OCI-M1 (cell line): ENCODE data around the gene CD40LG.
A peak's percentile ranks its signal among the peaks of the same experiment; 100 is the strongest.

ENCODE experiments used
- DNase-seq: peaks from one replicate; lab custom pipeline; 2025; lab: John Stamatoyannopoulos, UW

CD40LG gene

DNA sequence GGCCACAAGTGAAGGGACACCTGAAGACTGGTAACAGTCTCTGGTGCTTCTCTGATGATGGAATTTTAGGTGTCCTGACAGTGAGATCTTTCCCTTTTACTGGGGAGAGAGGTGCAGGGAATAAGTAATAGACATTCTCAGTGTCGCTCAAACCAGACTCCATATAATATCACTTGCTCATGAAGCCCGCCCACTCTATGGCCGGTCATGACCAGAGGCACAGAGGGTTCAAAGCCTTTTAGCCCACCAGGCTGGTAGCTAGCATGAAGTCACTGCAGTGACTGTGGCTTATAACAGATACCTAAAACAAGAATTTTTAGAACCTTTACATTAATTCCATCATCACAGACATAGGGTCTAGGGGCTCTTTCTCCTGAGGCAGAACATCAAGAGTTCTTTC, 2.9 kb downstream of the CD40LG start:
- no peak for DNase-seq

DNA sequence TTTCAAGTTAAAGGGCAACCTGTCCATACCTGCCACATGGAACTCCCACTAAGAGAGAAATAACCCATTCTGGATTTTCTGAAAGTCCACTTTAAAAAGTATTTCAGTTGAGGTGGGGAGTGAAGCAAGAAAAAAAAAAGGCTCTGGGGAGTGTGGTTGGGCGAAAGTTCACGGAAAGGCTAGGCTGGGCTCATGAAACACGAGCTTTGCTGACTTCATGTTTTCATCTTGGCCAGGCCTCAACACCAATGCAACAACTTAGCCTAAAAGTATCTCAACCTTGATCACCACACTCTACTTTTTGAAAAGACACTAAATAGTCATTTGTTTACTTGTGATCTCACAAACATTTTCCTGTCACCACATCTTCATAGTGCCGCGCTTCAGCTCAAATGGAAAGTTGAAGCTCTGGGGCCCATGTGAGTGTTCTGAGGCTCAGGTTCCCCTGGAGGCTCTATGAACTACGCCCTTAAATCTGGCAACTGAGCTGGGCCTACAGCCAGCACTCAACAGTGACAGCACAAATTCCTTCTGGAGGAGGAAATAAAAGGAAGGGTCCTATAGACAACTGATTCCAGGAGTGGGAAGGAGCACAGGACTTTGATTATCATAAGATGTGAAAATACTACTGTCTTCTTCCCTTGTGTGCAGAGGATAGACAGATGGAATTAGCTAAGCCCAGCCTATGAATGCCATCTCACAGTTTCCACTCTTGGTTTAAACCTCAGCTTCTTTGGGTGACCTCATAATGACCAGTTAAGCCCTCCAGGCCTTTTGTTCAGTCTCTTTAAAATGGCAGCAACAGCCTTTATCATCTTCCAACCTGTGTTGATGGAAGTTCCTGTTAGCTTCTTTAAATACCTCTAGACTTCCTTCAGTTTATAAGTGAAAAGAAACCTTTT, 5.1 kb downstream of the CD40LG start:
- DNase-seq = no peak

DNA sequence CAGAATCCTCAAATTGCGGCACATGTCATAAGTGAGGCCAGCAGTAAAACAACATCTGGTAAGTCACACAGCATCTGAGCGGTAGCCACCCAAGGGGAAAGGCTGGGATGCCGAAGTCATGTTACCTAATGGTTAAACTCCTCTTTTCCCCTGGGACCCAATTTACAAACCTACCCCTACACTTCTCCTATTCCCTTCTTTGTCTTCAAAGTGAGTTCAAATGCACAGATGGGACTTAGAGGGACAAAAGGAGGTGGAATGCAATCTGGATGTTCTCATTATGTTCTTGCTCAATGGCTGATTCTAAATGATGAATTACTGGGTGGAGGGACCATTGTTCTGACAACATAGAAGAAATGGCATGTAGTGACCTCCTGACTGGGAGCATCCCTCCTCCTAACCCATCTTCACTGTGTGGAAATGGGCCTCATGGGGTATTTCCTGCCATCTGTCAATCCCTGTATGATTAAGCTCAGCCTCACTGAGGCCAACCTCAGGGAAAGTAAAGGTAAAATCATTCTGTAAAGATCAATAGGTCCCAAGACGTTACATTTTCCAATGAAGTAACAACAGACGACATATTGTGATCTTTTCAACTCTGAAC, 8.5 kb downstream of the CD40LG start:
- no peak for DNase-seq

DNA sequence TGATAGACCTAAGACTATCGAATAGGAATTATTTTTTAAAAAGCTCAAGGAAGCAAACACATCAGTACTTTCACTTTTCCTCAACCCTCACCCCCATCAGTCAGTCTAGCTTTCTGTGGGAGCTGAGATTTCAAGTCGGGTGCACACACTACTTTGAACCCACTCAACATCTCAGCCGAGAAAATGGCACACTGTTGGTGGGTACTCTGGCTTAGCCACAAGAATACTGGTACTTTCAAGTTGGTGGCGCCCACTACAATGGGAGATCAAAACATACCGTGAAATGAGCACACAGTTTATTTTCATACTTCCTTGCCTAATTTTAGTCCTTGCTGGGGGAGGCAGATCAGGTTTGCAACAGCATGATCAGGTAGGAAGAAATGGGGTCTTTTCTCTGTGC, 10.2 kb downstream of the CD40LG start:
- DNase-seq = no peak

DNA sequence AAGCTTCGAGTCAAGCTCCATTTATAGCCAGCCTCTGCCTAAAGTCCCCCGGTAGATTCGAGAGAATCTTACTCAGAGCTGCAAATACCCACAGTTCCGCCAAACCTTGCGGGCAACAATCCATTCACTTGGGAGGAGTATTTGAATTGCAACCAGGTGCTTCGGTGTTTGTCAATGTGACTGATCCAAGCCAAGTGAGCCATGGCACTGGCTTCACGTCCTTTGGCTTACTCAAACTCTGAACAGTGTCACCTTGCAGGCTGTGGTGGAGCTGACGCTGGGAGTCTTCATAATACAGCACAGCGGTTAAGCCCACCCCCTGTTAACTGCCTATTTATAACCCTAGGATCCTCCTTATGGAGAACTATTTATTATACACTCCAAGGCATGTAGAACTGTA, 11.2 kb downstream of the CD40LG start:
- no peak for DNase-seq

DNA sequence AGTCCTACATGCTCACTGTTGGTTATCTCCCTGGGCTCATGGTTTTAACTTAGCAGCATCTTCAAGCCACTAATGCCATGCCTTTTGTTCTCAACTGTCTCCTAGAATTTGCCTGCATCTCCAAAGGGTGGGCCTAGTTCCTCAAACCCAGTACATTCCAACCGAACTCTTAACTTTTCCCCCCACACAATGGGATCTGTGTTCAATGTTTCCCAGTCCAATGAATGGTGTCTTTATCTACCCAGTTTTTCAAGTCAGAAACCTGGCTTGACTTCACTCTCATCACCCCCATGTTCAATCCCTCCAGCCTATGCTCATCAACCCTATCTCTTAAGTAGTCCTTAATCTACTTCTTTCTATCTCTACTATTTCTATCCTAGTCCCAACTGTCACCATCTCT, 12.9 kb downstream of the CD40LG start:
- DNase-seq = no peak

DNA sequence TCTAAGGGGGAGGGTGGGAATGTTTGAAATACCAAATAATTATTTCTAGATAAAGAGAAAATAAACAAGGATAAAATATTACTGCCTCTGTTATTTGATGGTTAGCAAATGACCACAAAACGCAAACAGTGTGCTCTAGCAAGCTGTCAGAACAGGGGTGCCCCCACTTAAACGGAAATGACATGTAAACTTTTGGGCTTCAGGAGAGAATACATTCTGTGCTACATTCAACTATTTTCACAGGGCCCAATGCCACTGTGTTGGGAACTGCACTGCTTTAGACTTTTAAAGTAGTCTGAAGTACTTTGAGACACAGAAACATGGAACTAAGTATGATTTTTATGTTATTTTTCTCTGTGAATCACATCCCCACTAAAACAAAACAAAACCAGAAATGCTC, 14.1 kb downstream of the CD40LG start:
- no peak for DNase-seq

DNA sequence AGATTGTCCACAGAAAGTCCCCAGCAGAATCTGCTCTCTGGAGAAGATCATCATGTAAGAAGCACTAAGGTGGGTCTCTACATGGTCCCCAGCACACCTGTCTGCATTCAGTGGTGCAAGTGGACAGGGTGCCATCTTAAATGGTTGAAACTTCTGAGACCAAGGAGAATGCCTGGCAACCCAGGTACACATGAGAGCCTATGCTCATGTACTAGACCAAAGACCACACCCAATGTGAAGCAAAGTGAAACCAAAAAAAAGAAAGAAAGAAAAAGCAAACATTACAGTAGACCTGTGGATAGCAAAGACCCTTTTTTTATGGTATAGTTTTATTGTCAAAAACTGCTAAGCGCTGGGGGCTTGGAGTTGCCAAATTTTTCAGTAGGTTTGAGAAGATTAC, 15.0 kb downstream of the CD40LG start:
- DNase-seq = peak; percentile 6

DNA sequence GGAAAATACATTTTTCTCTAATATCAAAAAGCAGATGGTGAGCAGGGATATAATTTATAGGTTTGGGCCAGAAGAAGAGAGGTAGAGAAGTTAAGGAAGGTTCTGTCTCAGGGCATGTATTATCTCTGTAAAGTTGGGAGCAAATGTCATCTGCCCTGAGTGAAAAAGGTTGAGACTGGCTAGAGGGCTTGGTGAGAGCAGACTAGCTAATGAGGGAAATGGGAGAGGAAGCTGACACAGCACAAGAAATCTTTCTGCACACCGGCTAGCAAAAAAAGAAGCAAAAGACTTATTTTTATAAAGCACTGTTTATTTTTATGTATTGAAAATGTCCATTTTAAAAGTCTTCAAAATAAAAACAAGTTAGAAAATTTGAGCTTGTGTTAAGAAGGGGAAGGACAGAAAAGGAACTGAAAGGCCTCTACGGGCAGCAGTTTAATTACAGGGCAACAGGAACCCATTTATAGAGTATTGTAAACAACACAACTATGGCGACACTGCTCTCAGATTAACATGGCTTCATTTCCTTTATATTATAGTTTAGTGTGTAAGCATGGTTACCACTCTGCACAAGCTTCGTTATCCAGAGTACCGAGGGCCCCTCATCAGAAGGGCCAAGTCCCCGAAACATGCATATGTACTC, 17.4 kb downstream of the CD40LG start:
- DNase-seq = no peak

DNA sequence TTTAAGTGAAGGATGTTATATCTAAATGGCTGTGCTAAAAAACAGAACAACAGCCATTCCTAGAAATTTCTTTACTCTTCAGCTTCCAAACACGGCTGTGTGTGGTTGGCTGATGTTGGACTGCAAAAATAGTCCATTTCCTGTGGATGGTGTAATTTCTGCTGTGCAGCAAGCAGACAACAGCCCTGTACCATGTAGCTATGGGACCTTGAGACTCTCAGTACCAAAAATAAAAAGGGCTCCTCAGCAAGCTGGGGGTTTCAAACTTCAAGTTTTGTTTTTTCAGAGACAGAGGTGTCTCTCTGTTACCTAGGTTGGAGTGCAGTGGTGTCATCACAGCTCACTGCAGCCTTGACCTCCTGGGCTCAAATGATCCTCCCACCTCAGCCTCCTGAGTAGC, 18.1 kb downstream of the CD40LG start:
- DNase-seq = no peak

DNA sequence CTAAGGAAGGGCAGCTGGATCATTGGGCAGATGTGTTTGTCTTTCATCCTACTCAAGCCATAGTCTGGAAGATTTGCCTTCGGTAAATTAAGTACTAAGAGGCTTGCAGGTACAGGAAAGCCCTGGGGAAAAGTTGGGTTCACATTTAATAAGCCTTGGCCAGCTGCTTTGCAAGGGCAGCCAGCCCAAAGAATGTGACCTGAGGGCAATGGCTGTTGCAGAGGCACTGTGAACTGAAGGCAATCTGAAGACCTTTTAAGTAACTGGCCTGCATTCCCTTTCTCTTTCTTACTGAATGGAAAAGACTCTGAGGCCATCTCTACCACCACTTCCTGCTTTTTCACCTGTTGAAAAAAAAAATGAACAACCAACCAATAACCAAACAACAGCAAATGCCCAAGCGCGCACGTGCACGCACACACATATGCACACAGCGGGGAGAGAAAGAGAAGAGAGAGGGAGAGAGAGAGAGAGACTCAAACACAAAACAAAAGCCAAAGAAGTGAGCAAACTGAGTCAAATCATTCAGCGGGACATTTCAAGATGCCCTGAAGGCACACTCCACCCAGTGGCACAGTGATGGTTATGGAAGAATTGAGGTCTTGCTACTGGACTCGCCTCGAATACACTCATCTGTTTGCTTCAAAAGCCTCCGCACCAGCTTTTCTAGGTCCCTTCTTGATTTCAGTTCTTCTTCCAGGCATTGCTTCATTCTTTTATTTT, 19.6 kb downstream of the CD40LG start:
- DNase-seq = no peak

DNA sequence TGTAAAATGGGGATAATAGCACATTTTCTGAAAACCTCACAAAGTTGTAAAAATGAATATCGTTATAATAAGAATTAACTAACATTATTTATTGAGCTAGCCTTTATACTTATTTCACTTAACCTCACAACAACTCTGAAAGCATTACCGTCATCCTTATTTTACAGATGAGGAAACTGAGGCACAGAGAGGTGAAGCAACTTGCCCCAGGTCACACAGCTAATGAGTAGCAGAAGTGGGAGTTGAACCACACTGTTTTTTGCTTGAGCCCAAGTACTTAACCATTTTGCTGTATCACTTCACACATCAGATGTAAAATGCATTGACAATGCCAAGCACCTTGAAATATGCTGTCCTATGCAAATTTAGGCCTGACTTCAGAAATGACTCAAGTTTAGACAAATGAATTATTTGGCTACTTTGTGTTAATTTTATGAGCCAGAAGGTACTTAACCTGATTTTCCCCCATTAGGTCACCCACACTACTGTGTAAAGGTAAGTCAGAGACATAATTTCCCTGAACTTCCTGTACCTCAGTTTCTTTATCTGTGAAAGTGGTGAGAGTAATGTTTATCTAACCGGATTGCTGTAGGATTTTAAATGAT, 23.1 kb downstream of the CD40LG start:
- DNase-seq = no peak

DNA sequence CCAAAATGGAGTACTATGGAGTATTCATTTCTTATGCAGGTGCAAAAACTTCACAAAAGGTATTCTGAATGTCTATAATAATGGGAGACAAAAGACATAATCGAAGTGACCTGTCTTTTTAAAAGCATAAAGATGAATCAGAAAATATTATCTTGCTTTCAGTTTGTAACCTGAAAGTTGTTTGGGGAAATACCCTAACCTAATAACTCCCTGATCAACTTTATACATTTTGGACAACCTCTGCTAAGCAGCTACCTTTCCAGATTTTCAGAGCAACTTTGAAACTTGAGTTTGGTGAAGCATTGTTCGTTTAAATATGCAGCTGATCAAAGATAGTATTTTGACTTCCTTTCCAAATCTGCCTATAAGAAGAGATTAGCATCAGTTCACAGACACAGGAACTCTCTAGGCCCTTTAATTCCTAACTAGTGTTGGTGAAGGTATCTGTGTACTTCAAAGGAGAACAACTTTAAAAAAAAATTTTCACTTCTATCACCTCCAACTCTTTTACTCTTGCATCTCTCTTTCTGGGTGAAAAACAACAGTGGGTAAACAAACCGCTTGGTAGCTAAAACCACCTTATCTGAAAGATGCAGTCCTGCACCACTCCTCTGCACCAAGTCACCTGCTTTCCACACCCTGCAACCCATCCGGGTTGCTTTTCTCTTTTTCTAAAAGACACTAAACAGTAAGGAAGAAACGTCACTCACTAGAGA, 26.5 kb downstream of the CD40LG start:
- no peak for DNase-seq

DNA sequence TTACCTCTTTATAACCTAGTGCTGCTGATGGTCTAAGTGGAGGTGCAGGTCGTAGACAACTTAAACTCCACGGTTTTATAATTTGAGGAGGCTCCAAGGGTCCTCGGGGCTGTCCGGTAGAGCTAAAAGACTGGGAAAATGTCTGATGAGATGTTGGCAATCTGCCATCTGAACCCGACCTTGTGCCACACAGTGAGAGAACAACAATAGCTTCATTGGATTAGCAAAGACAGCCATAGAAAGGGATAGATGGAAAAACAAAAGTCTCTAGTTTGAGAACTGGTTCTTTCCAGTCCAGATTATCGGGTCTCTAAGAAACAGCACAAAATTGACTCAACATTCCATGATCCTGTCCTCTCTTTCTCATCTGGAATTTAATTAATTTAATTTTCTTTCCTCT, 31.6 kb downstream of the CD40LG start:
- DNase-seq = no peak

DNA sequence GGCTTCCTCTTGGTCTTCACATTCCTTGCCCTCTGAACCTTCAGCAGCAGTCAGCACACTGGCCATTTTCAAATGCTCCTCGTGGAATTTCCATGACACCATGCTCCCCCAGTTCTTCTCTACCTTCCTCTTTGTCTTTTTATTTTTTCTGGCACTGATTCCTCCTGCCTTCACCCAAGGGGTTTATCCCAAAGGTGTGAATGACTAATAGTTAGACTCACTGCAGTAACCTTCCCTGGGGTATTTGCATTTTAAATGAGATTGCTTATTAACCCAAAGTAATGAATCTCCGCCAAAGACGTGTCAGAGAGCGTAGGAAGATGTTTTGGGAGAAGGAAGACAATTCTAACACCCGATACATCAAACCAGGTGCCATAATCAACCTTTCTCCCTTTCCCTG, 36.2 kb downstream of the CD40LG start:
- no peak for DNase-seq

DNA sequence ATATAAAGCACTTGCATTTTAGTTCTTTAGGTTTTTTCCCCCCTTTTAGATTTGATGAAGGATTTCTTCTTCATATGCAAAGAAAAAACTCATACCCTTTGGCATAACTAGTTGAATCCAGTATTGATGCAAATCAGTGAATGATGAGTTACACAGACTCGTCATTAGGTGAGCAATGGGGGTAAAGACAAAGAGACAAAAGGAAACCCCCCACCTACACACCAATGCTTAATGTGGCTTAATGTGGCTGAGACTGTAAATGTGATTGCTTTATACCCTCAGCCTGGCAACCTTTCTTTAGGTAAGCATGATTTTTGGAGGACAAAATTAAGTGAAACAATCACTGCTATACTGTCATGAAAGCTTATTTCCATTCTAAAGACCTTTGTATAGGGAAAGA, 39.5 kb downstream of the CD40LG start:
- DNase-seq = no peak

DNA sequence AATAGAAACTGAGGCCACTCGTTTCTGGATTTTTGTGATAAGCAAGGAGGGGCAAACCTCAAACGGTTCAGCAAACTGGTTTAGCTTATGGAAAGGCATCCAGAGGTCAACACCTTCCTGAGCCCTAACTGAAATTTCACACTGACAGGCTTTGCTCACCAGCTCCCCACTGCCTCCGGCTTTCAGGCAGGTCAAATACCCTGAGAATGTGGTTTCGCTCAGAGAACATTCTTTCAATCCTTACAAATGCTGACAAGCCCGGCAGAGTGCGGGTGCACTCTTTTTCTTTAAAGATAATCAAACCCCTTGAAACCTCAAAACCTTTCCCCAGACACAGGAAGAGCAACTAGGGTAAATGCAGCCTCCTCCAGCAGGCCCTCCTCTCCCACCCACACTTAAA, 41.5 kb downstream of the CD40LG start:
- DNase-seq = peak; percentile 65

DNA sequence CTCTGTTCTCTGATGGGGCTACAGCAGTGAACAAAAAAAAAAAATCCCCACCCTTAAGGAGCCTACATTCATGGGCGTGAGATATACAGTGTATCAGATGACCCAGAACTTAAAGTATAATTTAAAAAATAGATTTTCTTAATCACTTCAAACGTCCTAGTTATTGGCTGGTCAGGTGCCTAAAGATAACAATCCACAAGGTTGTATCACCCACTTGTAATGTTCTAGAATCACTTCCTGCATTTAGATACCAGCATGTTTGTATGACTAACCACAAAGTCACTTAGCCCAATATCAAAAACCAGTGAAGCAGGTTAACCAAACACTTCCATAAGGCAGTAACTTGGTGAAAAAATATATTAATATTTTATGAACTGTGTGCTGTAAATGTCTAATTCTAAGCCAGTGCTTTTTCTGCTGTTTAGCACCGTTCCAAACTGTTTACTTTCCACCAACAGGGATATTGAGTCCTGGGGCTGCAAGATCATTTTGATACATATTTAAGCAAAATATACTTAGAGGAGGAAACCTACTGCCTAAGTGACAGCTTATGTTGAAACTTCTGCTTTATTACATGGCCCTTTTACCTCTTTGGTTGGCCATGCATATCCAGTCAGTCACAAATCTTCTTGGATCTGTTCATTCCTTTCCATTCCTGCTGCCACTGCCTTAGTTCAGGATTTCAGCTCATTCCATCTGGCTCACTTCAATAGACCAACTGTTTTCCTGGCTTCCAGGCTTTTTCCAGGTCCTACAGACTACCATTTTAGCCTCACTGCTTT, 43.3 kb downstream of the CD40LG start:
- peak; percentile 38 for DNase-seq

DNA sequence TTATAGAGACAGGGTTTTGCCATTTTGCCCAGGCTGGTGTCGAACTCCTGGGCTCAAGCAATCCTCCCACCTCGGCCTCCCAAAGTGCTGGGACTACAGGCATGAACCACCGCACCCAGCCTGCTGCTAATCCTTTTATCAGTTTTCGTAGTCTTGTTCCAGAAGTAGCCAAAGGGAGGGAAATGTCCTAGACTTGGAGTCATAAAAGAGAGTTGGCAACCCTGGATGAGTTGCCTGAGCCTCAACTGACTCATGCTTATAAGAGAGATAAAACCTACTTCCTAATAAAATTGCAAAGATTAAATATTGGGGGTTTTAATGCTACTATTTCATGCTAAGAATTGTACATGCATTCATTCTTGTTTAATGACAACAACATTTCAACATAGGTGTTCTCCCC, 44.3 kb downstream of the CD40LG start:
- no peak for DNase-seq

DNA sequence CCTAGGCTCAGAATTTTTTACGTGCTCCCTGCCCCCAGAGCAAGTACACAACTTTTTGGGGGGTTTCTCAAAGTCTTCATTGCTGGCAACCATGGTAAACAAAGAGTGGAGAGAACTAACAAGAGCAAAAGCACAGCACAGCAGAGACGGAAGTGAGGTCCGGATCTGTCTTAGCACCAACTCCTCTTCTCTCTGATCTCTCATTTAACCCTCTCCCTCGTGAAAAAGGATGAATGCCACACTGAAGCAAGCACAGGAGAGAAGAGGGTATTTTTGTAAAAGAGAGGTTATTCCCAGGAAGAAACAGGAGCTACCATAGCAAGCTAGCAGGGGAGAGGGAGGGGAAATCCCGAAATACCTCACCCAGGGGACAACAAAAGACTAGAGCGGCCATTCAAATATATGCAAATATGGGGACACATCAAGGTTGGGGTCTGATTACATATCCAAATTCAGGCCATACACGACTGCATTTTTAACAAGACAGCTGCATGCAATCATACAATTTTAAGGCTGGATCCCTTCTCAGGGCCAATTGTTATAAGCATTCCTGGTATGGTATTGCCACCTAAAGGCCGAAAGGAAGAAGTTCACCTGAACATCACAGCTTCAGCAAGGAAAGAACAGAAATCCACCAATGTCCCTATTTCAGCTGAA, 46.6 kb downstream of the CD40LG start:
- peak; percentile 49 for DNase-seq
